Ishikawa (cell line): ENCODE data around the gene DIO2.

Experiments used
- CEBPB ChIP-seq: IDR thresholded peaks from 2 replicates; pipeline ENCODE4 v1.6.1; 2012
- CREB1 ChIP-seq: IDR thresholded peaks from 2 replicates; pipeline ENCODE4 v1.6.1; 2012; ENCODE audit warnings: low read depth
- EGR1 ChIP-seq: IDR thresholded peaks from 2 replicates; pipeline ENCODE4 v1.6.1; 2012
- EP300 ChIP-seq: IDR thresholded peaks from 2 replicates; pipeline ENCODE4 v1.6.1; 2012; ENCODE audit warnings: borderline replicate concordance
- FOXM1 ChIP-seq: IDR thresholded peaks from 2 replicates; pipeline ENCODE4 v1.6.1; 2012; ENCODE audit warnings: low read depth, borderline replicate concordance
- NFIC ChIP-seq: IDR thresholded peaks from 2 replicates; pipeline ENCODE4 v1.6.1; 2012
- RAD21 ChIP-seq: IDR thresholded peaks from 2 replicates; pipeline ENCODE4 v1.6.1; 2012; ENCODE audit warnings: low read depth
- TAF1 ChIP-seq: IDR thresholded peaks from 2 replicates; pipeline ENCODE4 v1.6.1; 2012; ENCODE audit warnings: low read depth, mild to moderate bottlenecking
- TCF12 ChIP-seq: IDR thresholded peaks from 2 replicates; pipeline ENCODE4 v1.6.1; 2012; ENCODE audit warnings: low read depth
- TEAD4 ChIP-seq: IDR thresholded peaks from 2 replicates; pipeline ENCODE4 v1.6.1; 2012
- YY1 ChIP-seq: IDR thresholded peaks from 2 replicates; pipeline ENCODE4 v1.6.1; 2012; ENCODE audit warnings: low read depth
- ZBTB7A ChIP-seq: IDR thresholded peaks from 2 replicates; pipeline ENCODE4 v1.6.1; 2012; ENCODE audit warnings: low read depth
- TF ChIP-seq, protein P1 (sequence below): IDR thresholded peaks from 2 replicates; pipeline ENCODE4 v1.6.1; 2012
- TF ChIP-seq, protein P2 (sequence below): IDR thresholded peaks from 2 replicates; pipeline ENCODE4 v1.6.1; 2012; ENCODE audit warnings: low read depth, mild to moderate bottlenecking
- TF ChIP-seq, protein P3 (sequence below): IDR thresholded peaks from 2 replicates; pipeline ENCODE4 v1.6.1; 2012

DIO2 gene

DNA sequence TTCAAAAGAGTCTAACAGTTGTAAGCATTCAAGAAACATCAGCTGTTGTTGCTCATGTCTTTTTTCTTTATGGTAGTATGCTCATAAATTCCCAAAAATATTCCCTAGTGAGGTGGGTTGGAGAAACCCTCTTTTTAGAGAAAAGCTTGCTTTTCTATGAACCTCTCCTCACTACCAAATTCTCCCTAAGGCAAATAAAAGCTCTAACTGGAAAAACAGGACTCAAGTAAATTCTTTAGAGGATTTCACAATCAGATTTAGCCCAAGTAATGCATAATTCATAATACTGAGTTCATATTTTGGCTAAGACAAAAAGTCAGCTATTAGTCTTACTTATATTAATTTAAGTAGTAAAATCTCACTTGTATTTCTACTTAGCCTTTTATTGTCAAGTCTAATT lies 59.1 kb downstream of the DIO2 start:
- TF ChIP-seq TEAD4 (no peak), ZBTB7A (no peak), FOXM1 (no peak), CEBPB (no peak), NFIC (no peak), RAD21 (no peak), CREB1 (no peak), YY1 (no peak), TCF12 (no peak), TAF1 (no peak)
- TF ChIP-seq, protein P1, sequence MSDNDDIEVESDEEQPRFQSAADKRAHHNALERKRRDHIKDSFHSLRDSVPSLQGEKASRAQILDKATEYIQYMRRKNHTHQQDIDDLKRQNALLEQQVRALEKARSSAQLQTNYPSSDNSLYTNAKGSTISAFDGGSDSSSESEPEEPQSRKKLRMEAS: no peak
- TF ChIP-seq, protein P2, sequence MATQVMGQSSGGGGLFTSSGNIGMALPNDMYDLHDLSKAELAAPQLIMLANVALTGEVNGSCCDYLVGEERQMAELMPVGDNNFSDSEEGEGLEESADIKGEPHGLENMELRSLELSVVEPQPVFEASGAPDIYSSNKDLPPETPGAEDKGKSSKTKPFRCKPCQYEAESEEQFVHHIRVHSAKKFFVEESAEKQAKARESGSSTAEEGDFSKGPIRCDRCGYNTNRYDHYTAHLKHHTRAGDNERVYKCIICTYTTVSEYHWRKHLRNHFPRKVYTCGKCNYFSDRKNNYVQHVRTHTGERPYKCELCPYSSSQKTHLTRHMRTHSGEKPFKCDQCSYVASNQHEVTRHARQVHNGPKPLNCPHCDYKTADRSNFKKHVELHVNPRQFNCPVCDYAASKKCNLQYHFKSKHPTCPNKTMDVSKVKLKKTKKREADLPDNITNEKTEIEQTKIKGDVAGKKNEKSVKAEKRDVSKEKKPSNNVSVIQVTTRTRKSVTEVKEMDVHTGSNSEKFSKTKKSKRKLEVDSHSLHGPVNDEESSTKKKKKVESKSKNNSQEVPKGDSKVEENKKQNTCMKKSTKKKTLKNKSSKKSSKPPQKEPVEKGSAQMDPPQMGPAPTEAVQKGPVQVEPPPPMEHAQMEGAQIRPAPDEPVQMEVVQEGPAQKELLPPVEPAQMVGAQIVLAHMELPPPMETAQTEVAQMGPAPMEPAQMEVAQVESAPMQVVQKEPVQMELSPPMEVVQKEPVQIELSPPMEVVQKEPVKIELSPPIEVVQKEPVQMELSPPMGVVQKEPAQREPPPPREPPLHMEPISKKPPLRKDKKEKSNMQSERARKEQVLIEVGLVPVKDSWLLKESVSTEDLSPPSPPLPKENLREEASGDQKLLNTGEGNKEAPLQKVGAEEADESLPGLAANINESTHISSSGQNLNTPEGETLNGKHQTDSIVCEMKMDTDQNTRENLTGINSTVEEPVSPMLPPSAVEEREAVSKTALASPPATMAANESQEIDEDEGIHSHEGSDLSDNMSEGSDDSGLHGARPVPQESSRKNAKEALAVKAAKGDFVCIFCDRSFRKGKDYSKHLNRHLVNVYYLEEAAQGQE: no peak
- TF ChIP-seq, protein P3, sequence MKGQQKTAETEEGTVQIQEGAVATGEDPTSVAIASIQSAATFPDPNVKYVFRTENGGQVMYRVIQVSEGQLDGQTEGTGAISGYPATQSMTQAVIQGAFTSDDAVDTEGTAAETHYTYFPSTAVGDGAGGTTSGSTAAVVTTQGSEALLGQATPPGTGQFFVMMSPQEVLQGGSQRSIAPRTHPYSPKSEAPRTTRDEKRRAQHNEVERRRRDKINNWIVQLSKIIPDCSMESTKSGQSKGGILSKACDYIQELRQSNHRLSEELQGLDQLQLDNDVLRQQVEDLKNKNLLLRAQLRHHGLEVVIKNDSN: no peak

DNA sequence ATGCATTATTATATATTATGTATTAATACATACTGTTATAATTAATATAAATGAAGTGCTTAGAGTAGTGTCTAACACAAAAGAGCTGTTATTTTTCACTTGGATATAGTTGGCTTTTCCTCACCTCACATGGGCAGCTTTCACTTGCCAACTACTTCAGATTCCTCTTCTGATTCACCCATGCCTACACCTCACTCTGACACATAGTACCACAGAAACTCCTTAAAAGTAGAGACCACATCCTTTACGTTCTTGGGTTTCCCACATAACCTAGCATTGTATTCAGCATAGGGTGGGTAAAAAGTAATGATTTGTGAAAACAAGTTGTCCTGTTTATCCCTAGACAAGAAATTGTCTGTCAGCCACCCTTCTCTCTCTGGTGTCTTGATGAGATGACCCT lies 61.0 kb downstream of the DIO2 start:
- TF ChIP-seq FOXM1 (no peak), RAD21 (no peak), EP300 (no peak), ZBTB7A (no peak), YY1 (no peak), CEBPB (no peak), CREB1 (no peak), TAF1 (no peak), TEAD4 (no peak), EGR1 (no peak), TCF12 (no peak), NFIC (no peak)
- TF ChIP-seq, protein P2: no peak
- TF ChIP-seq, protein P1: no peak
- TF ChIP-seq, protein P3: no peak
